ENCODE results near the gene PAQR6.

DNA sequence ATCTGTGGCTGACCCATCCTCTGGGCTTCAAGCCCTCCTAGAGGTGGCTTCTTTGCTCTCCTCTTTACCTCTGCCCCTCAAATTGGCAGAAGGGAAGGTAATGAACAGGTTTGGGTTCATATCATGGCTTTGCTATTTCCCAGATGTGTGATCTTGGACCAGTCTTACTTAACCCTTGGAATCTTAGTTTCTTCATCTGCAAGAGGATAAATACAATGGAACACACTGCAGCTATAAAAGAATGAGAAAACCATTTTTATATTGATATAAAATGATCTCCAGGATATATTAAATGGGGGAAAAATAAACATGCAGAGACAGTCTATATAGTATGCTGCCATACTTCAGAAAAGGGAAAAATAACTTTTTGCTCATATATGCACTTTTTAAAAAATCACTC lies 42.0 kb upstream of the PAQR6 start:
- TF ChIP-seq CTCF (IDR thresholded peaks at IDR 0.05): no peak
- no peak for TF ChIP-seq POLR2A (IDR thresholded peaks at IDR 0.05)

All from testis (tissue), 2 donors.